Ramos (cell line): ENCODE measurements around the gene UBQLN3.

Source experiments
- in situ Hi-C: fragments of 300-500 bp; cut with MboI; formaldehyde crosslinking; loops from one replicate; pipeline ENCODE4 v1.14.3; 2022; ENCODE audit warnings: low sequenced_read_pairs; ENCODE audit not compliant: unreplicated experiment

The UBQLN3 gene

DNA sequence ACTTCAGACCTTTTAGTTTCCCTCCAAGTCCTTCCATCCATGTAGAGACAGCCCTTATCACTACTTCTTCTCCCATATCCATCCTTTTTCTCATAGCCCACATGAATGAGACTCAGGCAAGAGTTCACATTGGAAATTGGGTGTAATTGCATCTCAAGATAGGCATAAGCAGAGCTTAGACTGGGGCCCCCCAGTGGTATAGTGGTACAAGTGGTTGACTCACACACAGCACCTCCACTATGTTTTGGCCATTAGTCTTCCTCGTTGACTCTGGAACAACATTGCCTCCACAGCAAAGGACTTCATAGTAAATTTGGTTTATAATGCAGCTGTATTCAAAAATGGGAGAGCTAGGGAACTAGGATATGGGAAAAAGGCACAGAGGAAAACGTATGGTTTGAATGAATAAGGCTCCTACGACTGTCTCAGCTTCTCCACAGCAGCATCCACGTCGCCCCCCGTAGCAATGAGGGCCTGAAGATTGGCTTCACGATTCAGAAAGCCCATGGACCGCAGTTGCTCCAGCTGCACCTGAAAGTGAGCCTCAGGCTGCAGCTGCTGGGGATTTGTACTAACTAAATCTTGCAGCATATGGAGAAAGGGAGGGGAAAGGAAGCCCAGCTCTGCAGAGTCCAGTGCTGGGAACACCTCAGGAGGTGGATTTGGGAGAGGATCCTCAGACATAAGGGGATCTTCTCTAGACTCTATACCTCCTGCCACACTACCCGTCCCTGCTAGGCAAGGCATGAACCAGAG is 2.4 kb downstream of the UBQLN3 start:
- in situ Hi-C loops: no loop called here

DNA sequence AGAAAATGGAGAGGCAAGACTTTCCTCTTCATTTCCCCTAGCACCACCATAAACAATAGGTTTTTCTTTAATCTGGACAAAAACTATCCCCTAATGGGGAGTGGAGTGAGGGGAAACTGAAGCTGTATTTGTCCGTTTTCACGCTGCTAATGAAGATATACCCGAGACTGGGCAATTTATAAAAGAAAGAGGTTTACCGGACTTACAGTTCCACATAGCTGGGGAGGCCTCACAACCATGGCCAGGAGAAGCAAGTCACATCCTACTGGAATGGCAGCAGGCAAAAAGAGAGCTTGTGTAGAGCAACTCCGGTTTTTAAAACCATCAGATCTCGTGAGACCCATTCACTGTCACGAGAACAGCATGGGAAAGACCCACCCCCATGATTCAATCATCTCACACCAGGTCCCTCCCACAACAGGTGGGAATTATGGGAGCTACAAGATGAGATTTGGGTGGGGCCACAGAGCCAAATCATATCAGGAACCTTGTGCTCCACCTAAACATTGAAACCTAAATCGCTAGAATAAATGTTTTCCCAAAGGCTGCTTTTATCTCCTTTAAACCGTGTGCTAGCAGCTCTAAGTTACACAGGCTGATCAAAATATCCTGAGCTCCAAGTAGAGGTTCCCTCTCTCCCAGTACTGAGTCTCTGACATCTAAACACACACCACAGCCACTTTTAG is 4.3 kb downstream of the UBQLN3 start:
- in situ Hi-C loops: no loop called here

DNA sequence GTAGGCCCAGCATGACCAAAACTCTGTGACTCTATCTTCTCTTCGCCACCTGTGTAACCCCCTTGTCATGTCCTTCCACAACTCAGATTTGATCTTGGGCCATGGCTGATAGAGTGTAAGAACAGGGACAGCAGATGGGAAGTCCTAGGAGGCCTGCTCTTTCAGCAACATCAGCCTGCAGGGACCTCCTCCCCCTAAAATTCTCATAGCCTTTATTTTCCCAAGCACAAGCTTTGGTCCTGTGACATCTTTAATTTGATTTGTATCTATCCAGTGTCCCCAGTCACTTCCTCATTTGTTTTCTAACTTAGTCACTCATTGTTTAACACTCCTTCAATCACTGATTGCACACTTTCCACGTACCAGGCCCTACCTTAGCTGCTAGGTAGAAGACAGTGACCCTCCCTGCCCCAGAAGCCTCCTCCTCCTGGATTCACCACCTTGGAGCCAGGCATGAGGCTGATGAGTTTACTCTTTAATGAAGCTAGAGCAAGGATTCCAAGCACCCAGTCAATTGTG is 5.3 kb downstream of the UBQLN3 start:
- in situ Hi-C loops: no loop called here

DNA sequence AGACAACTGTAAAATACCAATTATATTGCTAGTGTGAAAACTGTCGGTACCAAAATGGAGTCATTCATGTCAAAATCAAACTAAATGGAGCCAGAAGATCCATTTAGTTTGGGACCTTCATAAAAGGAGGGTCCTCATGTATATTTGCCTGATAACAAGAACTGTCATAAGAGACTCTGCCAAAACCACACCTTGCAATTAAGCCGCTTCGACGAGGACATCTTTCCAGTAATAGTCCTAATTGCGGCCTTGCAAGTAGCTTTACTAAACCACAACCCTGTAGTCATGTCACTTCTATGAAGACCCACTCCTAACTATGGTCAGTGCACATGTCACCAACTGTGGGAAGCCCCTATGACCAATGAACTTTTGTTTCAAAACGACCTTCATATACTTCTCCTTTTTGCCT is 9.4 kb downstream of the UBQLN3 start:
- in situ Hi-C loops: no loop called here

DNA sequence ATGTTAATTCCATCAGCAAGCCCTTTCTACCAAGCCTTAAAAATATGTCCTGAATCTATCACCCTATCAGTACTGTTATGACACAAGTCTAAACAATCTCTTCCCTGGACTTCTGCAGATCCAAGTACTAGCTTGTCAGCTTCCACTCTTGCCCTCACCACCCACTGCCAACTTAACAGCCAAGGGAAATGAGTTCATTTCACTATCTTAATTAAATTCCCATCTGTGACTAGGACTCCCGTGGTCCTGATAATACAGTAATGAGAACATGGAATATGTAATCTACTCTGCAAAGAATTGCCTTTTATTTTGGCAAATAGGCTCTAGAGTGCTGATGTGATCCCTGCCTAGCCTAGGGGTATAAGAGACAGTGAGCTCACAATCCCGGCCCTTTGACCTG is 10.1 kb downstream of the UBQLN3 start:
- in situ Hi-C loops: no loop called here

DNA sequence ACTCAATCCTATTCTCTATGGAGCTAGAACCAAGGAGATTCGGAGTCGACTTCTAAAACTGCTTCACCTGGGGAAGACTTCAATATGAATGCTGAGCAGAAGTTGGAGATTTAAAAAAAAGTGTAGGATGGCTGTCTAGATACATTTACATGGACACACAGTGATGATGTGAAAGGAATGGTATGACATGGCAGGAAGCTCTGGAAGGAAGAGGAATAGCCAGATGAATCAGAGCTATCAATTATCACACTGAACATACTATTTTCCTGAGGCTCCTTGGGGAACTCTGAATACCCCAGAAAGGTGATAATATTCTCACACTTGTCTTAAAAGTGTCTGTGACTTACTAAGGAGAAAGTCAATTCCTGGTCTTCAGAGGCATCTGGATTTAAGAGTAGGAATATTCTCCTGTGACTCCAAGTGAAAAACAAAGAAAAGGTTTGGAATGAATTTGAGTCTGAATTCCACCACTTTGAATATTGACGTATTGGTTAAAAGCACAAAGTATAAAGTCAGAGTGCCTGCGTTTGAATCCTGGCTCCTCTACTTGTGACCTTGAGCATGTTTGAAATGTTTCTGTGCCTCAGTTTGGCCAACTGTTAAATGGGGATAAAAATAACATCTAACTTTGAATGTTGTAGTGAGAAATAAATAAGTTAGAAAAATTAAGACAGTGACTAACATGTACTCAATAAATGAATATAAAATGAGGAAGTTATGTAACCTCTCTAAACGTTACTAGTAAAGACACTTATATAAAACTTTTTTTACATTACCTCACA is 20.0 kb downstream of the UBQLN3 start:
- in situ Hi-C loops: no loop called here

DNA sequence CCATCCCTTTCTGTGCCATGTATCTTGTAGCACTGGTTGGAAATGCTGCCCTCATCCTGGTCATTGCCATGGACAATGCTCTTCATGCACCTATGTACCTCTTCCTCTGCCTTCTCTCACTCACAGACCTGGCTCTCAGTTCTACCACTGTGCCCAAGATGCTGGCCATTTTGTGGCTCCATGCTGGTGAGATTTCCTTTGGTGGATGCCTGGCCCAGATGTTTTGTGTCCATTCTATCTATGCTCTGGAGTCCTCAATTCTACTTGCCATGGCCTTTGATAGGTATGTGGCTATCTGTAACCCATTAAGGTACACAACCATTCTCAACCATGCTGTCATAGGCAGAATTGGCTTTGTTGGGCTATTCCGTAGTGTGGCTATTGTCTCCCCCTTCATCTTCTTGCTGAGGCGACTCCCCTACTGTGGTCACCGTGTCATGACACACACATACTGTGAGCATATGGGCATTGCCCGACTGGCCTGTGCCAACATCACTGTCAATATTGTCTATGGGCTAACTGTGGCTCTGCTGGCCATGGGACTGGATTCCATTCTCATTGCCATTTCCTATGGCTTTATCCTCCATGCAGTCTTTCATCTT is 20.9 kb downstream of the UBQLN3 start:
- in situ Hi-C loops: no loop called here

DNA sequence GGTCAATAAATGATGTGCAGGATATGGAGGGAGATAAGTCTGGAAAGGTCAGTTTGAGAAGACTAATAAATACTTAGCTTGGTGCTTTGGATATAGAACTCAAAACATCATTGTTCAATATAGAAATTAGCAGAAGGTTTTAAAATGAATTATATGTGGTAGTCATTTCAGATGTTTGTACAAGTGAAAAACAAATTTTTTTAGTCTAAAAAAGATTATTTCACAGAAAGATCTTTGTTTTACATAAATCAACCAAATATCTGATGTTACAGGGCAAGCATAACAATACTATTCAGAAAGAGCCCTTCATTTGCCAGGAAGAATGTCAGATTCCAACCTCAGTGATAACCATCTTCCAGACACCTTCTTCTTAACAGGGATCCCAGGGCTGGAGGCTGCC is 21.4 kb downstream of the UBQLN3 start, which contains the start of gene OR52D1:
OR52D1 (plus strand) TSS at position 301 of the 400 bp plus-strand sequence; CDS start at position 323, 22 bp downstream.
- in situ Hi-C loops: no loop called here

DNA sequence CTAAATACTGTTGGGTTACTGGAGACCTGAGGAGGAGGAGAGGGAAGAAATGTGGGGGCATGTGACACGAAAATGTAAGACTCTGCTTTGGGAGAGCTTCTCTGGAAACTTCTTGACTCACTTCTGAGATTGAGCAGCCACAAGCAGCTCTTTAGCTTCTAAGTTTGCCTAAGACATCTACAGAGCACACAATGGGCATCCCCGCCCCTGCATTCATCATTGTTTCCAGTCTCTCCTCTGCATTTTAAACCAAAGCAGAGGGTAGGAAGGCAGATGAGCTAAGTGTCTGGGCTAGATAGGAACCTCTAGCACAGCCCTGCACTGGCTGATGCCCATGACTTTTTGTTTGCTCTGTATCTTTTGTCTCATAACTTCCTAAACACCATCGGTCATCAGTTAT is 23.3 kb downstream of the UBQLN3 start:
- in situ Hi-C loops: no loop called here

DNA sequence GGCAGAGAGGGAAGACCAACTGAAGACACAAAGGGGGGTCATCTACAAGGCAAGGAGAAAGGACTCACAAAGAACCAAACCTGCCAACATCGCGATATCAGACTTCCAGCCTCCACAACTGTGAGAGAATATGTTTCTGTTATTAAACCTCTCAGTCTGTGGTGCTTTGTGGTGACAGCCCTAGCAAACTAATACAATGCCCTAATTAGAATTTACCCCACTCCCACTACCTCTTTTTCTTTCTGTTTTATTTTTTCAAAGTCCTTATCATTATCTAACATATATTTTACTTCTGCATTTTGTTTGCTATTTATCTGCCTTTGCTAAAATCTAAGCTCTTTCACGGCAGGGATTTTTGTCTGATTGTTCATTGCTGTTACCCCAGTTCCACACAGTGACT is 23.8 kb downstream of the UBQLN3 start:
- in situ Hi-C loops: no loop called here

DNA sequence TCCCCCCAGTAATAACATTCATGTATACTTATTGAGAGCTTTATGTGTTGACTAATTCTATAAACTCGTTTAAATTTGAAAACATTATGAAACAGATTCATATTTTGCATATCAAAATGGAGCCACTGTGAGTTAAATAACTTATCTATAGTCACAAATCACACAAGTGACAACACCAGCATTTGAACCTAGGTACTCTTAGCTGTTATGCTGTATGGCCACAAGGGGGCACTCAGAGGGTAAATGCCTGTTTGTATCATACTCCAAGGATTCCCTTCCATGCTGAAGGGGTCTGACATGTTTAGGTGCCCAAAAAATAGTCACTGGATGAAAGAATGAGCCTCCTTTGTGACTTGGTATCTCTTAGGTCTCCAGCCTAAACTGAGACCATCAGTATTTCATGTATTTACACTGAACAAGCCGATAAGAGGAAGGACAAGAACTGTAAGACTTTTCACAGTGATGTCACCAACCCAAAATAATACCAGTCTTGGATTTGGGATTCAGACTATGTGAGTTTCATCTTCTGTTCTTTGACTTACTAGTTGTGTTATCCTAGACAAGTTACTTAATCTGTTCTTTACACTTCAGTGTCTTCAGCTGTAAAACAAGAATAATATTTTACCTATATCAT is 33.5 kb downstream of the UBQLN3 start:
- in situ Hi-C loops: loop anchor here (10.0 kb wide), 1 partner anchor 328 kb away; the partner anchor contains the start of gene OR52N2

DNA sequence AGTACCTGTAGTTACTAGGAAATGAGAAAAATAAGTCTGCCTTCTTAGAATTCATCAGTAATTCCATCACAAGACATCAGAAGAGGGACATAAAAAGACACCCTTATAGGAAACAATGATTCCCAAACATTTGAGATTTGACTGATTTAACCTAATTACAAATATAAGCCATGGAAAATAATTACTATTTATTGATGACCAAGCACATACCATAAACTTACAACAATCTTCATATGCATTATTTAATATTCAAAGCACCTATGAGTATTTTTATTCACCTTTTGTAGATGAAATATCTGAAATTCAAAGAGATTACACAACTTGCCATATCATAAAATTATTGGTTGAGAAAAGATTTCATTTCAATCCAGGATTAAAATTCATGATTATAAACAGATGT is 35.8 kb downstream of the UBQLN3 start:
- in situ Hi-C loops: loop anchor here (10.0 kb wide), 1 partner anchor 331 kb away; the partner anchor contains the start of gene OR52N2

DNA sequence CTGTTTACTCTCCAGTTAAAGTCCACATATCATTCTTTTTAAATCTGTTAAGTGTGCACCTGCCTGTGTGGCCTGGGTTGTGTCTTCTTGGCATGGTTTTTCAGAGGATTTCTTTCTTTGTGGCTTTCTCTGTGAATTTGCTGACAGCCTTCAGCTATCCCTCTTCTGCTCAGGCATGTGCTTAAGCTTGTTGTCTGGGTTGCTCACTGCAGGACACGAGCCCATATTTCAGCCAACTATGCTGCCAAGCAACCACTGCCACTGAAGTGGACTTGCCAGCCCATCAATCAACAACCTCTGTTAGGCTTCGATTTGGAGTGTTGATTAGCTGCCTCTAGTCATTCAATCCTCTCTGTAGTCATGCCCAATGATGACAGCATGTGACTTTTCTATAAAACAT is 42.2 kb downstream of the UBQLN3 start:
- in situ Hi-C loops: no loop called here

DNA sequence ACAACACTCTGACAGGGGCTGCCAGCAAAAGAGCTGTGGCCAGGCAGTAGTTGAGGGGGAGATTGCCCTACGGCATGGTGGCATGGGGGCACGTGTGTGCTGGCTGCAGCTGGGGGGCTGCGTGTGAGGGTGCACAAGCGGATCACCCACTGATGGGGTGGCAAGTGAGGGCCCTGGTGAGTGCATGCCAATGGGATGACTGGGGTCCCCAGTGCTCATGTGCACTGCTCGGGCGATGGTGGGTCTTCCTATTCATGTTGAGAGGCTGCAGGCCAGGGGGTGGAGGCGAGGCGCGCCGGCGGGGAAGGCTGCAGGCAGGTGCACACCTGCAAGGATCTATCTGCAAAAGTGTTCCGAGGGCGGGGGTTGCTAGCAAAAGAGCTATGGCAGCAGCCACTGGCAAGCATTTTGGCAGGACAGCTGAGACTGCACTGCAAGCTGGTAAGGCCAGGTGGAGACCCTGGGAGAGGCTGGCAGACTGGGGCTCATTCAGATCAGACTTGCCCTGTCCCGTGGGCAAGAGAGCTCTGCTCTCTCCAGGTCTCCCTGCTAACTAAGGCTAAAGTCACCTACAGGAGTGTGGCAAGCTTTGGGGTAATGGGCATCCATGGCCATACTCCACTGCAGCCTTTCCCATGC is 48.7 kb downstream of the UBQLN3 start:
- in situ Hi-C loops: no loop called here
